Globus pallidus (tissue), 1 donor: Measurements from ENCODE around the gene AK1.
"Not testable (repeated sequence)": the region's sequence is repeated elsewhere in the genome, so short reads cannot be mapped to it uniquely, and the experiment has no call there.

ENCODE experiments used
- DNase-seq: peaks from one replicate; pipeline ENCODE4 v3.0.0-alpha.2; 2015; ENCODE audit warnings: low spot score

The AK1 gene

GRCh38 chr9:127847833-127848755 lies 29.4 kb downstream of the AK1 start:
- no peak for DNase-seq

DNA sequence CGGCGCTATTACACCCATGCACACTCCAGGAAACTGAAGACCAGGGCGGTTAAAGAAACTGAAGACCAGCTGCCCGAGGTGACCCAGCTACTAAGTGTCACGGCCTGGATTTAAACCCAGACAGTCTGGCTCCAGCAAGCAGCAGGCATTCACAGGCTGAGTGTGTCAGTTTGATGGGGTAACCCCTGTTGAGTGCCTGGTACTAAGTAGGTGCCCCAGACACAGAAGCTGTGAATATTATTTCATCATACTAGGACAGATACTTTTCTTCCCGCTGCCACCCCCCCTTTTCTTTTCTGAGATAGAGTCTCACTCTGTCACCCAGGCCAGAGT lies 30.3 kb downstream of the AK1 start:
- DNase-seq: no peak

- DNase-seq: no peak
Measured at GRCh38 chr9:127846443-127847177, 30.9 kb downstream of the AK1 start.

- not testable (repeated sequence) for DNase-seq
Measured at GRCh38 chr9:127845619-127846018, 31.9 kb downstream of the AK1 start.

GRCh38 chr9:127844821-127845359 lies 32.6 kb downstream of the AK1 start:
- DNase-seq: no peak

GRCh38 chr9:127841087-127841835 lies 36.2 kb downstream of the AK1 start:
- DNase-seq: no peak

GRCh38 chr9:127838375-127839078 lies 38.9 kb downstream of the AK1 start:
- DNase-seq: no peak

DNA sequence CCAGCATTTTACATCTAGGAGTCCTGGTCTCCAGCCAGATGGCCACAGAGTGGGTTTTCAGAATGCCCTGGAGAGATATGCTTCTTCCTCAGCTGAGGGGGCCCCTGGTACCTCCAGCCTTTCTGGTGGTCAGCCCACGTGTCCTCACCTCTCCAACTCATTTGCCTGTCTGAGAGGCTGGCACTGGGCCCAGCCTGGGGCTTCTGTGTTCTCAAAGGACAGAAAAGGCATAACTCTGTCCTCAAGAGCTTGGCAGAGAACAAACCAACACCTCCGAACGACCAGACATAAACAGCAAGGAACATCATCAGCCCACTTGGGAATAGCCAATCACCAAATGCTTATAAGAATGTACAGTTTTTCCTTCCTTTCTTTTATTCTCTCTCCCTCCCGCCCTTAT lies 40.1 kb downstream of the AK1 start:
- no peak for DNase-seq

GRCh38 chr9:127836561-127836960 lies 40.9 kb downstream of the AK1 start:
- DNase-seq: not testable (repeated sequence)

DNA sequence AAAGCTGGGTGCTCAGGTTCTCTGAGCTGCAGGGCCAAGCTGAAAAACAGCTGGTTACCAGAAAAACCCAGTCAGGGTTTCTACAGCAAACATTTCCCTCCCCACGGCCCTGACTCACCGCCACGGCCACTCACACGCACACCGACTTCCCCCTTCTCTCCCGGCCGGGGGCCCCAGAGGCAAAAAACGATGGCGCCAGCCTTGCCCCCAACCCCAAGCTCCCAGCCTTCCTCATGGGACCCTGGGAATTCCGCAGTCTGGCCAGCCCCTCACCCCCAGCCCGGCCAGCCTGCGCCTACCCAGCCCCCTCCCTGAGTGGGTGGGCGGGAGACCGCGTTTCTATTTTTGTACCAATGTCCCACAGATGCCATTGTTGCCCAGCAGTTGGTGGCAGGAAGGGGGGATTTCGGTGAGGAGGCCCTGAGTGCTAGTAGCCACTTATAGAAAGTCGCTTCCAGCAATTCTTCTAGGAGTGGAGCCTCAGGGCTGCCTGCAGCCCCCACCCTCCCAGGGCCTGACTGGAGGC lies 41.4 kb downstream of the AK1 start:
- DNase-seq: no peak

DNA sequence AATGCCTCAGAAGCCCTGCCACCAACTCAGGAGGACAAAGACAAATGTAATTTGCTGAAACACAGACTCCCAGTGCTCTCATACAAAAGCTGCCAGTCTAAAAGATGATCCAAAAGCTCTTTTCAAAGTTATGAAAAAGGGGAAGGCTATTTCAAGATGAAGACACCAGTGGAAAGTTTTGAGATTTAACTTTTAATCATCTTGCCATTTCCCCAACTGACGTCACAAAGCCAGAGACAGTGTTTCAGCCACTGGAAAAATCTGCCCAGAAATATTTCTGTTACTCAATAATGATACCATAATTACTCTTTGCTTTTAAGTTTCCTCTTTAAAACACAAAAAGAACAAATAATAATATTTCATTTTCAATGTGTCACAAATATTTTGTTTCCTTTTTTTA lies 43.9 kb downstream of the AK1 start:
- no peak for DNase-seq

DNA sequence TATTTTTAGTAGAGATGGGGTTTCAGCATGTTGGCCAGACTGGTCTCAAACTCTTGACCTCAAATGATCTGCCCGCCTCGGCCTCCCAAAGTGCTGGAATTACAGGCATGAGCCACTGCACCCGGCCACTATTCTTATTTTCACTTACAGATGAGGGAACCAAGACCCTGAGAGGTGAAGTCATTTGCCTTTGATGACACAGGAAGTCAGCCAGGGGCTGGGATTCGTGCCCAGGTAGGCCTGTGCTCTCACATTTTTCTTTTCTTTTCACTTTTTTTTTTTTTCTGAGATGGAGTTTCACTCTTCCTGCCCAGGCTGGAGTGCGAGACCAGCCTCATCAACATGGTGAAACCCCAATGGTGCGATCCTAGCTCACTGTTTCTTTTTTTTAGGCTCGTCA lies 45.2 kb downstream of the AK1 start:
- DNase-seq: no peak

DNA sequence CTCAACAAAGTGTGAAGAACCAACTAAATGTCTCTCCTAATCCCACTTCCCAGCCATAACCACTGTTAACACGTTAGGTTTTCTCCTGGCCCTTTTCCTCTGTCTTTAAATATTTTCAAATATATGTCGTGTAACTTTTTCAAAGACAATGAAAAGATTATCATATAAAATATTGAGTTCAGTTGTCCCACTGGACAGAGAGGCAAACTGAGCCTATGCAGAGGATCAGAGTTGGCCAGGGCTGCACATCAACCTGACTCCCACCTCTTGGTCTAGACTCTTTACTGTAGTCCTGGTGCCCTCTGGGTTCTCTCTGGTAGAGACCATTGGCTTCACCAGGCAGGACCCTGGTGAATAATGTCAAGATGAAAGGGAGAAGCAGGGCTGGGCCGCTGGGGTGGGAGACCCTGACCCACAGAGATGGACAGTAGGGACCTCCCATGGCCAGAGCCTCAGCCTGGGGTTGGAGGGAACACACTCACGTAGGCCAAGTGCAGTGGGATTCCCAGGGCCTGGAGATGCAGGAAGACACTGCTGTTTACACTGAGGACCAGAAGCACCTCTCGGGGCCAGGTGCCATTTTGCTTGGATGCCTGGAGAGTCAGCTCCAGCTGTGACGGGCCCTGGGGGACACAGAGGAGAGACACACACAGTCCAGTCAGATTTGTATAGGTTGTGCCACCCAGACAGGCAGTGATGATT lies 48.1 kb downstream of the AK1 start:
- DNase-seq: no peak

DNA sequence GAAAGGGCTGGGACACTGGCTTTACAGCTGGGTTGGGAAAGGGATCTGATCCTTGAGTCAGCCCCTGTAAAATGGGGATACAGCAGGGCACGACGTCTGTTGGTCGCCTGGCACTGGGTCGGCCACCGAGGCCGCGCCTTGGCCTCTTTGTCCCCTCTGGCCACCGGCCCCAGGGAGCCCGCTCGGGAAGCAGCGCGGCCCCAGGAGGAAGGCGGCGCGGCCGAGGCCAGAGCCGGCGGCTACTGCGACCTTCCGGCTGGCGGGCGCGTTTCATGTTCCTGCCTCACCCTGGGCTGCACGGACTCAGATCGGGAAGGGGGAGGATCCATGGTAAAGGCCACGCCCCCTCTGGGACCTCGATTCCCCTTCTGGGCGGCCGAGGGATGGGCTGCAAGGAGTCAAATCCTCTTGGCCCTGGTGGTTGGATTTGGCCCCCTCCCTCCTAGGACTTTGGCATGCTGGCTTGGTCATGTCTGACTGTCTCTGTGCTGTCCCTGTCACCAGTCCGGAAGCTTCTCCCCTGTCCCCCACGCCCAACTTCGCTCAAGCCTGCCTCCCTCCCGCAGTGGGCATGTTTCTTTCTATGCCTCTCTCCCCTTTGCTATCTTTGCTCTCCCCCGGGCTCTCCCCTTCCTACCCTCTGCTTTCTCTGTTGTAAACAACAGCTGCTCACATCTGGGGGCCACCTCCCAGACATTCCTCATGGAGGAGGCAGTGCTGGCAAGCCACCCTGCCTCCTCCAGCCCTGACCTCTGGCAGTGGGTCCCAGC lies 49.0 kb downstream of the AK1 start:
- peak; percentile 35 for DNase-seq

GRCh38 chr9:127826253-127826913 lies 51.1 kb downstream of the AK1 start:
- DNase-seq: no peak

- no peak for DNase-seq
Measured at GRCh38 chr9:127825319-127826051, 52.0 kb downstream of the AK1 start.

GRCh38 chr9:127822108-127822507 lies 55.4 kb downstream of the AK1 start:
- DNase-seq: no peak

DNA sequence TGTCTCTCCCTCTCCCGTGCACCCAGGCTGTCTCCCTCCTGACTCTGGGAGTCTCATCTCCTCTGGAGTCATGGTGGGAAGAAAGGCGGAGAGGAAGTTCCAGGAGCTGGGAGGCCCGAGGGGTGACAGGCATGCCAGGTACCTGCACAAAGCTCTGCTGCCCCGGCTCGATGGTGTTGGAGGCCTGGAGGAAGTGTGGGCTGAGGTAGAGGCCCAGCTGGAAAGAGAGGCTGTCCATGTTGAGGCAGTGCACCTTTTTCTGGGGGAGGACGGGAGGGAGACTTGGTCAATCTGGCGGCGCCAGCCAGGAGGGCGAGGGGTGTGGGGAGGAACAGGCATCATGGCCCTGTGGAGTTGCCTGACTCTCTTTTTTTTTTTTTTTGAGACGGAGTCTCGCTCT lies 58.9 kb downstream of the AK1 start:
- DNase-seq: no peak
